GM12874 (cell line): ENCODE measurements around the gene GALNT2.

Experiments
- TF ChIP-seq, protein P1 (sequence below): IDR thresholded peaks from 2 replicates; pipeline ENCODE4 v1.5.1; 2011; ENCODE audit warnings: low read depth, mild to moderate bottlenecking, control low read depth, low read length, moderate library complexity; ENCODE audit not compliant: insufficient read depth

The GALNT2 gene

DNA sequence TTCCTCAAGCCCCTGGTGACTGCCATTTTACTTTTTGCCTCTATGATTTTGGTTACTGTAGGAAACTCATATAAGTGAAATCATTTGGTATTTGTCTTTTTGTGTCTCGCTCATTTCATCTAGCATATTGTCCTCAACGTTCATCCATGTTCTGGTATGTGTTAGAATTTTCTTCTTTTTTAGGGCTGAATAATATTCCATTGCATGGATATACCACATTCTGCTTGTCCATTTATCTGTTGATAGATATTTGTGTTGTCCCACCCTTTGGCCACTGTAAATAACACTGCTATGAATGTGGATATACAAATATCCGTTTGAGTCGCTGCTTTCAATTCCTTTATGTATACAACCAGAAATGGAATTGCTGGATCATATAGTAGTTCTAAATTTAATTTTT is 4.5 kb upstream of the GALNT2 start:
- TF ChIP-seq, protein P1, sequence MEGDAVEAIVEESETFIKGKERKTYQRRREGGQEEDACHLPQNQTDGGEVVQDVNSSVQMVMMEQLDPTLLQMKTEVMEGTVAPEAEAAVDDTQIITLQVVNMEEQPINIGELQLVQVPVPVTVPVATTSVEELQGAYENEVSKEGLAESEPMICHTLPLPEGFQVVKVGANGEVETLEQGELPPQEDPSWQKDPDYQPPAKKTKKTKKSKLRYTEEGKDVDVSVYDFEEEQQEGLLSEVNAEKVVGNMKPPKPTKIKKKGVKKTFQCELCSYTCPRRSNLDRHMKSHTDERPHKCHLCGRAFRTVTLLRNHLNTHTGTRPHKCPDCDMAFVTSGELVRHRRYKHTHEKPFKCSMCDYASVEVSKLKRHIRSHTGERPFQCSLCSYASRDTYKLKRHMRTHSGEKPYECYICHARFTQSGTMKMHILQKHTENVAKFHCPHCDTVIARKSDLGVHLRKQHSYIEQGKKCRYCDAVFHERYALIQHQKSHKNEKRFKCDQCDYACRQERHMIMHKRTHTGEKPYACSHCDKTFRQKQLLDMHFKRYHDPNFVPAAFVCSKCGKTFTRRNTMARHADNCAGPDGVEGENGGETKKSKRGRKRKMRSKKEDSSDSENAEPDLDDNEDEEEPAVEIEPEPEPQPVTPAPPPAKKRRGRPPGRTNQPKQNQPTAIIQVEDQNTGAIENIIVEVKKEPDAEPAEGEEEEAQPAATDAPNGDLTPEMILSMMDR: no peak

DNA sequence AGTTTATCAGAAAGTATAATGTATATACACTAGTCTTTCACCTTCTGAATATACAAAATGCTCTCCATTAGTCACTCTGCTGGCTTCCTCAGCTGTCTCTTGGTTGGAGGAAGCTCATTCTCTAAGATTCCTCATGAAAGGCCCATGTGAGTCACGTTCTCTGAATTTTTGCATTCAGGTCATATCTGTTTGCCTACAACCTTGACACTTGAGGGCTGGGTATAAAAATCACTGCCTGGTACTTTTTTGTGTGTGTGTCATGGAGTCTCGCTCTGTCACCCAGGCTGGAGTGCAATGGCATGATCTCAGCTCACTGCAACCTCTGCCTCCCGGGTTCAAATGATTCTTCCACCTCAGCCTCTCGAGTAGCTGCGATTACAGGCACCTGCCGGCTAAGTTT is 2.8 kb upstream of the GALNT2 start:
- TF ChIP-seq, protein P1: no peak

DNA sequence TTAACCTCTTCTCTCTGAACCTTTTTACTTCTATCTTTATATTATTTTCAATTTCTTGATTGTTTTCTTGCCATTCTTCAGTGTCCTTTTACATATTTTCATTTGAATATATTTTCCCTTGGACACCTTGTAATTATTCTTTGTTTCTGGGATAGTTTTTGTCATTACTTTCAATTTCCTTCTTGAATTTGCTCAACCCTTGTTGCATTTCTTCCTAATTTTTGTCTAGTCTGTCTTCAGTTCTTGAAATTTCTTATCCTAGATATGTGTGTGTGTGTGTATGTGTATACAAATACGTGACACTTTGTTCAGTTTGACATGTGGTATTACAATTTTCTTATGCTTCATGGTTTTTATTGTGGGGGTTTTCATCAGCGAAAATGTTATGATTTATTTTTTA is 1.9 kb upstream of the GALNT2 start:
- TF ChIP-seq, protein P1: no peak

DNA sequence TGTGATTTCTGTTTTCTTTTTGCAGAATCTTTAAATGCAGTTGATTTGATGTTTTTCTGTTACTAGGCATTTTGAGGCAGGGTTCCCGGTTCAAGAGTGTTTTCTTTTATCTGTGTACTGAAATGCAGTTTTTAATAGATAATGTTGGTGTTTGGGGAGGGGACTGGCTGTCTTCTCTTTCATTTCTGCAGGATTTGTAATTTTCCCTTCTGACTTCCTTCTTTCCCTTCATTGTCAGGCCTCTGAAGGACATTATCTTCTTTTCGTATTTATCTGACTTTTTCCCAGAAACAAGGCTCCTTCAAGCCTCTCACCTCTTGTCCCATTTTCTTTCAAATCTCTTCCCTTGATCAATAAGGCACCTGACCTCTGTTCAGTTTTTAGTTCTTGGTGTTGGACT is 1.5 kb upstream of the GALNT2 start:
- TF ChIP-seq, protein P1: no peak

DNA sequence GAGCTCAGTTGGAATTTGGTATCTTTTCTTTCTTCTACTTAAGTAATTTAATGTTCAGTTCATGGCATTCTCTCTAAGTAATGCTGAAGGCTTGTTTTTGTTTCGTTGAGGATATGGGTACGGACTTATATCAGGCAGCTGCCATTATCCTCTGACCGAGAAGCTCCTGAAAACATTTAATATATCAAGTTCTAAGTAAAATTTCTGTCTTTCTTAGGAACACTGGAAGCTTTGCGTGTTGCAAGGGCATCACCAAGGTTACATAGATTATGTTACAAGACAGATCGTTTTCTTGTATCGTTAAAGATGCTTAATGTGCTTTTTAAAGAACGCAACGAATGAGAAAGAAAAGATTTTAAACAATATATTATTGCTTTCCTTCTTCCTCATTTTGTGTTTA is 1.0 kb upstream of the GALNT2 start:
- TF ChIP-seq, protein P1: no peak

DNA sequence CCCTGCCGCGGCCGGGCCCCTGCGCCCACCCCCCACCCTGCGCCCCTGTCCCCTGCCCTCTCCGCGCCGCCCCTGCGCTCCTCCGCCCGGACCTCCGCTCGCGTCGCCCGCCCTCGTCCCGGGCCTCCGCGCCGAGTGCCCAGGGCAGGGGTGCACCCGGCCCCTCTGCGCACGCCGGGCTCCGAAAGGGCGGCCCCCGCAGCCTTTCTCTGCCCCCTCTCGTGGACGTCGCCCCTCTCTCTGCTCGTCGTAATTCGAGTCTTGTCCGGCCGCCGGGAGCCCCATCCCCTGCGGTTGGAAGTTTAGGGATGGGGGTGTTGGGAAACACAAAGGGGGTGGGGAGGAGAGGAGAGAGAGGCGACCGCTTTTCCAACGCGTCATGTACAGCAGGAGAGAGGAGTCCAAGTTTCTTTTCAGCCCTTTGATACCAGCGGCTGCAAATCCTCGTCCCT is 407 bp downstream of the GALNT2 start:
- TF ChIP-seq, protein P1: no peak

DNA sequence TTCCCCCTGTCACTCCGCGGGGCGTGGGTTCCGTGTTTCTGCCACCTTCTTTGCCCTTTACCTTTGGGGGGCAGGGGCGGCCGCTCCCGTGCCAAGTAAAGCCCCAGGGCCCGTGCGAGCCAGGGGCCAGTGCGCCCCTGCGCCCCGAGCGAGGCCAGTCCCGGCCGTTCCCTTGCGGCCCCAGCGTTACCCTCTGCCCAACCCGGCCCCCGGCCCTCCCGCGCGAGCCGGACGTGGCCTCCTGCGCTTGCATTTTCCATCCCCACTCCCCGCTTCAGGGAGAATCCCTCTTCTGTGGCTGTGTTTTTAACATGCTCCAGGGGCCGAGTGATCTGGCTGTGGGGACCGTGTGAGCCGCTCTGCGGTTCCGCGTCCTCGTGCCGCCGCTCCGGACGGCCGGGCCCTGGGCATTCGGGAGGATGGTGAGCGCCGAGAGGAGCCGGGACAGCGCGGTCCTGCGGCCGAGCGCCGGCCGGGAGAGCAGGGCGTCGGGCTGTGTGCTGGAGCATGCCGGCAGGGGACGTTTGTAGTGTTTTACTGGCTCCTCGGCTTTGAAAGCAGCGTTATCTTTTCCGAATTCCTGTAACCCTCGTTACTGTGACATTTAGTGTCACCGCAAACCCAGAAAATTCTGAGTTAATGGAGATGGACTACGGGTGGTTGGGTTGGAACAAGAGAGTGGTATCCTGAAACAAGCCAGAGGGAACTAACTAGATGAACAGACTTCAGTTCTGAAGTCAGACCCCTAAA is 1.0 kb downstream of the GALNT2 start:
- TF ChIP-seq, protein P1: no peak
